ENCODE data around the gene FOXN1.

FOXN1 gene

DNA sequence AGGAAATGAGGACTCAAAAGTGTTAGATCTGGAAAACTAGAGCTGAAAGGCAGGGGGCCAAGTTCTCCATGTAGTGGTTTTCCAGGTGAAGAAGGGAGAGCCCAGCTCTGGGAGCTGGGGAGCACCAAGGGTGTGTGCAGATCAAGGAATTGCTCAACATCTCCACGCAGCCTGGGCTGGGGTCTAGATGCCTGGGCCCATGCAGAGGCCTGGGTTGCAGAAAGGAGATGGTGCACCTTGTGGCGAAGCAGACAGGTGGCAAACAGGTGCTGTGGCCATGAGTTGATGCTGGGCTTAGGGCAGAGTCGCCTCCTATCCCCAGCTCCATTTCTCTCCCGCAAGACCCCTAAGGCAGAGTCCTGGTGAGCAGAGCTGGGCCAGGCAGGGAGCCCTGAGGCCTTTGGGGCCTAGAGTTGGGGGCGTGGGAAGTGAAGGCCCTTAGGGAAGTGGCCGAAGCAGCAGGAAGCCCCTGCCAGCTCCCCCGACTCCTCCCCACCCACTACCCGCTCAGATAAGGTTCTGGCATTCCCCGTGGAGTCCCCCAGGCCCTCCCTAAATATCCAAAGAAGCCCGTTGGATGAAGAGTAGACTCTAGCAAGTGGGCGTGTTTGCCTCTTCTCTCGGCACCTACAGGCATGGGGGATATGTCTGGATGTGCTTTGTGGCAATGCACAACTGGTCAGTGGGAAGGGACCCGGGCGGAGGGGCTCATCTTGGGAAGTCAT lies 777 bp downstream of the FOXN1 start:
- TF ChIP-seq ZFX (IDR thresholded peaks at IDR 0.05), result no peak
- TF ChIP-seq, protein P1, sequence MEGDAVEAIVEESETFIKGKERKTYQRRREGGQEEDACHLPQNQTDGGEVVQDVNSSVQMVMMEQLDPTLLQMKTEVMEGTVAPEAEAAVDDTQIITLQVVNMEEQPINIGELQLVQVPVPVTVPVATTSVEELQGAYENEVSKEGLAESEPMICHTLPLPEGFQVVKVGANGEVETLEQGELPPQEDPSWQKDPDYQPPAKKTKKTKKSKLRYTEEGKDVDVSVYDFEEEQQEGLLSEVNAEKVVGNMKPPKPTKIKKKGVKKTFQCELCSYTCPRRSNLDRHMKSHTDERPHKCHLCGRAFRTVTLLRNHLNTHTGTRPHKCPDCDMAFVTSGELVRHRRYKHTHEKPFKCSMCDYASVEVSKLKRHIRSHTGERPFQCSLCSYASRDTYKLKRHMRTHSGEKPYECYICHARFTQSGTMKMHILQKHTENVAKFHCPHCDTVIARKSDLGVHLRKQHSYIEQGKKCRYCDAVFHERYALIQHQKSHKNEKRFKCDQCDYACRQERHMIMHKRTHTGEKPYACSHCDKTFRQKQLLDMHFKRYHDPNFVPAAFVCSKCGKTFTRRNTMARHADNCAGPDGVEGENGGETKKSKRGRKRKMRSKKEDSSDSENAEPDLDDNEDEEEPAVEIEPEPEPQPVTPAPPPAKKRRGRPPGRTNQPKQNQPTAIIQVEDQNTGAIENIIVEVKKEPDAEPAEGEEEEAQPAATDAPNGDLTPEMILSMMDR (conservative IDR thresholded peaks at IDR 0.05), result no peak
- no peak overlapping the region for H3K27ac ChIP-seq

DNA sequence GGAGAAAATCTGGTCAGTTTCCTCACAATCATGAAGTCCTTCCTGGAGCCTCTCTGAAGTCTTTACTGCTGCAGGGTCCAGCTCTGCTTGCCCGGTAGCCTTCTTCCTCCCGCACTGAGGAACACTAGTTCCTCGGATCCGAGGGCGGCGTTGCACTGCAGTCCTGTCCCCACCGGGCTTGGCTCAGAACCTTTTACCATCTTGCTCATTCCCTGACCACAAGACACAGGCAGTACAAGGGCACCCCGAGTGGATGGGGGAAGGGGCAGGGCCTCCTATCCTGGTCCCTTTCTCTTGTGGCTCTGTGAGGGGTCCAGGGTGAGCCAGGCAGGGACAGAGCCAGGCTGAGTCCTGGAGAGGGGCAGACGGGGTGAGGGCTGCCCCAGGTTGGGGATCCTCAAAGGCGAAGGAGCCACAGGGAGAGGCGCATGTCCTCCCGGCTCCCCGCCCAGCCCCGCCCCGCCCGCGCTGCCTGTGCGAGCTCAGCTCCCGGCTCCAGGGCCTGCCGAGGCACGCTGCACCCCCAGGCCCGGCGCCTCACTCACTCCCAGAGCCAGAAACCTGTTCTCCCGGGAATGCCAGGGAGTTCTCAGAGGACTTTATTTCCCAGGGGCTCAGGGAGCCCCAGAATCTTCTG lies 1.5 kb downstream of the FOXN1 start:
- H3K27ac ChIP-seq, result no peak overlapping the region
- TF ChIP-seq, protein P1 (conservative IDR thresholded peaks at IDR 0.05), result no peak
- no peak for TF ChIP-seq ZFX (IDR thresholded peaks at IDR 0.05)

DNA sequence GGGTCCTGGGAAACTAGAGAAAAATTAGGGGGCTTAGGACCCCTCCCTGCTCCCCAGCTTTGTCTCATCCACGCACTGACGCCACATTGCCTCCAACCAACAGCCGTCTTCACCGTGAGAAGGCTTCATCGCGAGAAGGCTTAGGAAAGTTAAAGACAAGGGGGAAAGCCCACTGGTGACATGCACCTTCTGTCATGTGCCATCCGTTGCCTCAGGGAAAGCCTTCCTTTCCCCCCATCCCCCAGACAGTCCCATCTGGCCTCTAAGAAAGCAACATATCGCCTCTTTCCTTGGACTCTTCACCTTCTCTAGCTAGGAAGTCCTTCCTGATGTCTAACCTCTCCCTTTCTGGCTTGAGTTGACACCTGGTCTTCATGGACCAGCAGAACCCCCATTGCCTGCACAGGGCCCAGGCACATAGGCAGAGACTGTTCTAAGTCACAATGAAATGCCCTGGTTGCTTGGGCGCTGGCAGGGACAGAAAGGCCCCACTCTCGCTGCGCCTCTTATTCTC lies 2.1 kb downstream of the FOXN1 start:
- TF ChIP-seq, protein P1 (conservative IDR thresholded peaks at IDR 0.05), result no peak
- no peak for TF ChIP-seq ZFX (IDR thresholded peaks at IDR 0.05)
- no peak overlapping the region for H3K27ac ChIP-seq

DNA sequence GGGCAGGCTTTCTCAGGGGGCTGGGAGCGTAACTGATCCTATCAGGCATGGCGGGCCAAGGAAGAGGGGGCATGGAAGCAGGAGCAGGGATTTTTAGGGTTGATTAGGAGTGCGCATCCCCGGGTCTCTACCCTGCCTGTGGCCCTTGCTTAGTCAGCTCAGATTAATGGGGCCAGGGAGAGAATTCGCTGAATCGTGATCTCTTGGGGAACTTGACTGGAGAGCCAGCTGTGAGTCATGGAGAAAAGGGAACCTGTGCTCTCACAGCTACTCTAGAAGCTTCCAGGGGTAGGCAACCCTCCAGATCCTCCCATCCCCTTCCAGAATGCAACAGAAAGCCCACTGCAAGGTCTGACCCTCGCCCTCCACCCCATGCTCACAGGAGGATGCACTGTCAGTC lies 3.6 kb downstream of the FOXN1 start:
- TF ChIP-seq, protein P1 (conservative IDR thresholded peaks at IDR 0.05), result no peak
- TF ChIP-seq ZFX (IDR thresholded peaks at IDR 0.05), result no peak
- no peak overlapping the region for H3K27ac ChIP-seq

DNA sequence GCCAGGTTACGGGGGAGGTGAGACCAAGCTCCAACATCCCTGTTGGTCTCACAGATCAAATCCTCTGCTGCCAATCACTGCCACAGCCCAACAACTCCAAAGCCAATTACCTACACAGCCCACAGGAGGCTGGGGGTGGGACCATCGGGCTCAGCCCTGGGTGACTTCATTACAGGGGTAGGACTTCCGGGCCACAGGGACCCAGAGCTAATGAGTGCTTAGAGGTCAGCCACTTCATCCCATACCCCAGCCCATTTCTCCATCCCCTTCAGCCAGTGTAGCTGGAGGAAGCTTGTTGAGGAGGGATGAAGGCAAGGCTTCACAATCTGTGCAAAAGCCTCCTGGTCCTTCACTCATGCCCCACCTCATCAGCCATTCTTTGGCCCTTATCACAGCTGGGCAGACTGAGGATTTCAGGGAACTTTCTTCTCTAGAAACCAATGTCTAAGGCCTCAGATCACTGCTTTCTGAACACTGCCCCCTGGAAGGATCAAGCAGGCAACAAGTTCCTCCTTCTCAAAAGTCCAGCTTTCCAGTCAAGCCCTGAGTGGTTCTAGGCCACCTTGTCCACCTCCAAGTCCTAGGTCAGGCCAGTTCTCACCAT lies 5.8 kb downstream of the FOXN1 start:
- no peak overlapping the region for H3K27ac ChIP-seq
- no peak for TF ChIP-seq ZFX (IDR thresholded peaks at IDR 0.05)
- TF ChIP-seq, protein P1 (conservative IDR thresholded peaks at IDR 0.05), result no peak

DNA sequence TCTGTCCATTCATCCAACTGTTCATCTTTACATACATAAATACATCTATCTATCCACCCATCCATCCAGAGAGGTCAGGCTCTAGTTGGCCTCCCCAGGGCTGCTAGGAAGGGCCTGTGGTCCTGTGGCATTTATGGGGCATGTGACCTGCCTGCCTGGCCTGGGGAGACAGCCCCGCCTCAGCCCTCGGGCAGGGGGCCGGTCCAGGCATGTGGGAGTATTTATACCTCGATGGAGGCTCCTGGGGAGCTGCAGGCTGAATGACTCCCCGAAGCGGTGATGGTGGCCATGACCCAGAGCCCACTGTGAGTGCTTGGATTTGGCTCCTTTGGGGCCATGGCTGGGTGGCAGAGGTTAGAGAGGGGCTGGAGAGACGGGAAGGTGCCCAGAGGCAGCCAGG lies 7.3 kb downstream of the FOXN1 start:
- TF ChIP-seq ZFX (IDR thresholded peaks at IDR 0.05), result no peak
- TF ChIP-seq, protein P1 (conservative IDR thresholded peaks at IDR 0.05), result no peak
- no peak overlapping the region for H3K27ac ChIP-seq

DNA sequence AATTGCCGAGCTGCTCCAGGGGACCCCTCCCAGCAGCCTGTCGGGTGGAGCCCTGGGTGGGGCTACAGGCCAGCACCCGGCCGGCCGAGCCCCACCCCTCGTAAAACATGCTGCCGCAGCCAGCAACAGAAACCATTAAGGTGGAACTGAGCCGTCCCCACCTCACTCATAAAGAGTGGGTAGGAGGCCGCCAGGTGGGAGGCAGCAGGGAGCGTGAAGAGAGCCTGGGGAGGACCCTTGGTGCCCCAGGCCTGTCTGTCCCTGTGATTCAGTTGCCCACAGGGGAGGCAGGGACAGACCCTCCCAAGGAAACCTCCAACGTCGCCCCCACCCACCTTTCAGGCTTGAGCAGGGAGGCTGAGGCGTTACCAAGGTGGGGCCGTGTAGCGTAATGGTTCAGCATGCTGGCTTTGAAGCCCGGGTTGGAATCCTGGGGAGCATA lies 8.4 kb downstream of the FOXN1 start:
- TF ChIP-seq, protein P1 (conservative IDR thresholded peaks at IDR 0.05), result no peak
- TF ChIP-seq ZFX (IDR thresholded peaks at IDR 0.05), result no peak
- H3K27ac ChIP-seq, result no peak overlapping the region

All from C4-2B (cell line).